GM12878 (cell line): ENCODE results near the gene DCLRE1C. TPM values are rescaled to one million over a fixed set of nuclear protein-coding genes. Genes with fewer than 3 reads are reported as not detected.
A peak's percentile ranks its signal among the peaks of the same experiment; 100 is the strongest.

ENCODE experiments used
- BRCA1 ChIP-seq: IDR thresholded peaks from 2 replicates; pipeline ENCODE4 v1.6.1; 2011; ENCODE audit warnings: low read depth, low read length, improper control_type of control experiment
- CBX3 ChIP-seq: fragments of 200-600 bp; sonication (generic); IDR thresholded peaks from 2 replicates; pipeline ENCODE4 v1.6.1; 2016; ENCODE audit warnings: low read depth, borderline replicate concordance
- E2F4 ChIP-seq: IDR thresholded peaks from 2 replicates; pipeline ENCODE4 v1.6.1; 2012; ENCODE audit warnings: low read depth, low read length, improper control_type of control experiment
- FOS ChIP-seq: IDR thresholded peaks from 3 replicates; pipeline ENCODE4 v1.6.1; 2011; ENCODE audit warnings: borderline replicate concordance; ENCODE audit not compliant: insufficient read length; ENCODE audit errors: extremely low read depth
- KLF5 ChIP-seq: fragments of 450-650 bp; IDR thresholded peaks from 2 replicates; pipeline ENCODE4 v1.6.1; 2014; ENCODE audit warnings: mild to moderate bottlenecking; ENCODE audit not compliant: partially characterized antibody
- LARP7 ChIP-seq: fragments of 450-650 bp; IDR thresholded peaks from 2 replicates; pipeline ENCODE4 v1.6.1; 2017; ENCODE audit warnings: mild to moderate bottlenecking
- MYB ChIP-seq: fragments of 150-350 bp; IDR thresholded peaks from 2 replicates; pipeline ENCODE4 v1.6.1; 2014; ENCODE audit warnings: mild to moderate bottlenecking, low read depth, low read length, borderline replicate concordance
- NFXL1 ChIP-seq: fragments of 450-650 bp; IDR thresholded peaks from 2 replicates; pipeline ENCODE4 v1.6.1; 2017; ENCODE audit warnings: antibody characterized with exemption, mild to moderate bottlenecking, borderline replicate concordance
- NFYA ChIP-seq: IDR thresholded peaks from 2 replicates; pipeline ENCODE4 v1.6.1; 2011; ENCODE audit warnings: low read depth, mild to moderate bottlenecking, low read length, improper control_type of control experiment, borderline replicate concordance
- NFYB ChIP-seq: IDR thresholded peaks from 2 replicates; pipeline ENCODE4 v1.6.1; 2011; ENCODE audit warnings: low read depth, mild to moderate bottlenecking, low read length, improper control_type of control experiment, moderate library complexity; ENCODE audit not compliant: insufficient read depth
- PBX3 ChIP-seq: IDR thresholded peaks from 2 replicates; pipeline ENCODE4 v1.6.1; 2011; ENCODE audit warnings: mild to moderate bottlenecking, low read depth, low read length, moderate library complexity; ENCODE audit not compliant: insufficient replicate concordance
- POLR2AphosphoS5 ChIP-seq: IDR thresholded peaks from 2 replicates; pipeline ENCODE4 v1.6.1; 2011; ENCODE audit warnings: mild to moderate bottlenecking, low read length, inconsistent platforms
- RELA ChIP-seq: fragments of 450-650 bp; IDR thresholded peaks from 2 replicates; pipeline ENCODE4 v1.8.0; 2014; ENCODE audit warnings: borderline replicate concordance; ENCODE audit not compliant: partially characterized antibody
- SPI1 ChIP-seq: IDR thresholded peaks from 2 replicates; pipeline ENCODE4 v1.6.1; 2011; ENCODE audit warnings: low read depth, mild to moderate bottlenecking, low read length, moderate library complexity, borderline replicate concordance; ENCODE audit not compliant: insufficient read depth
- SREBF1 ChIP-seq: IDR thresholded peaks from 2 replicates; pipeline ENCODE4 v1.6.1; 2012; ENCODE audit warnings: mild to moderate bottlenecking, low read length
- ZNF592 ChIP-seq: fragments of 450-650 bp; IDR thresholded peaks from 2 replicates; pipeline ENCODE4 v1.6.1; 2017; ENCODE audit warnings: mild to moderate bottlenecking, moderate library complexity
- polyA plus RNA-seq, 11 experiments: library from polyadenylated mRNA; depleted of rRNA in 4 of 11; unstranded in 6 of 11; stranded (reverse) in 5 of 11; fragments of >200 nt; fragmentation: Nextera tagmentation in 4 of 11; fragmentation: Illumina TruSeq in 1 of 11; extraction: Ambion mirVana in 4 of 11; extraction: Trizol in 1 of 11; gene quantifications; 1 replicate in 1 of 11; 2 replicates in 10 of 11; pipeline versions ENCODE4 v1.2.1 to v1.2.3, GENCODE V29; 2011 to 2016; ENCODE audit warnings: inconsistent platforms in 2 of 11, missing spikeins in 2 of 11, low read depth in 1 of 11
- total RNA-seq, 4 experiments: library from RNA; depleted of rRNA in 3 of 4; stranded (reverse); fragments of >200 nt in 3 of 4; fragmentation: Illumina TruSeq in 1 of 4; extraction: Trizol in 1 of 4; gene quantifications; 2 replicates each; pipeline versions ENCODE4 v1.2.1 to v1.2.3, GENCODE V29; 2013 to 2021
- TF ChIP-seq, protein P1 (sequence below): fragments of 450-650 bp; IDR thresholded peaks from 2 replicates; pipeline ENCODE4 v1.6.1; 2018; ENCODE audit warnings: mild to moderate bottlenecking, low read depth, moderate library complexity; ENCODE audit not compliant: partially characterized antibody

The DCLRE1C gene
- total and polyA plus RNA-seq, 10 of the 15 experiments (the other 5 are each of a cell fraction or from before 2014, with no cell fraction given), result 15.7 to 43.4 (median 26.0) TPM

GRCh38 chr10:14878266-14879123 lies 75.4 kb downstream of the DCLRE1C start, which contains the start of gene SUV39H2 (continued):
- TF ChIP-seq ZNF592 (0 out of 2 replicates have a peak, but pooled peaks have one; percentile 47), RELA (no peak), LARP7 (peak; percentile 72; the same call in 1 of the 2 replicates), NFYB (peak; percentile 16; the same call in 1 of the 2 replicates), KLF5 (no peak), CBX3 (no peak), NFYA (no peak), SPI1 (0 out of 2 replicates have a peak, but pooled peaks have one; percentile 1), PBX3 (peak; percentile 51), NFXL1 (no peak), FOS (no peak), E2F4 (peak; percentile 92), SREBF1 (no peak), MYB (no peak), BRCA1 (peak; percentile 43), POLR2AphosphoS5 (peak; percentile 78)
- TF ChIP-seq, protein P1, sequence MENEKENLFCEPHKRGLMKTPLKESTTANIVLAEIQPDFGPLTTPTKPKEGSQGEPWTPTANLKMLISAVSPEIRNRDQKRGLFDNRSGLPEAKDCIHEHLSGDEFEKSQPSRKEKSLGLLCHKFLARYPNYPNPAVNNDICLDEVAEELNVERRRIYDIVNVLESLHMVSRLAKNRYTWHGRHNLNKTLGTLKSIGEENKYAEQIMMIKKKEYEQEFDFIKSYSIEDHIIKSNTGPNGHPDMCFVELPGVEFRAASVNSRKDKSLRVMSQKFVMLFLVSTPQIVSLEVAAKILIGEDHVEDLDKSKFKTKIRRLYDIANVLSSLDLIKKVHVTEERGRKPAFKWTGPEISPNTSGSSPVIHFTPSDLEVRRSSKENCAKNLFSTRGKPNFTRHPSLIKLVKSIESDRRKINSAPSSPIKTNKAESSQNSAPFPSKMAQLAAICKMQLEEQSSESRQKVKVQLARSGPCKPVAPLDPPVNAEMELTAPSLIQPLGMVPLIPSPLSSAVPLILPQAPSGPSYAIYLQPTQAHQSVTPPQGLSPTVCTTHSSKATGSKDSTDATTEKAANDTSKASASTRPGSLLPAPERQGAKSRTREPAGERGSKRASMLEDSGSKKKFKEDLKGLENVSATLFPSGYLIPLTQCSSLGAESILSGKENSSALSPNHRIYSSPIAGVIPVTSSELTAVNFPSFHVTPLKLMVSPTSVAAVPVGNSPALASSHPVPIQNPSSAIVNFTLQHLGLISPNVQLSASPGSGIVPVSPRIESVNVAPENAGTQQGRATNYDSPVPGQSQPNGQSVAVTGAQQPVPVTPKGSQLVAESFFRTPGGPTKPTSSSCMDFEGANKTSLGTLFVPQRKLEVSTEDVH, result no peak
